ENCODE results near the gene PPIL1.

GRCh38 chr6:36863670-36864540, 10.7 kb downstream of the PPIL1 start:
- TF ChIP-seq RAD21 (IDR thresholded peaks at IDR 0.05; ENCODE audit: low read depth) (no peak), CEBPB (IDR thresholded peaks at IDR 0.05) (no peak), MAX (IDR thresholded peaks at IDR 0.05) (no peak), USF1 (IDR thresholded peaks at IDR 0.05) (no peak), YY1 (IDR thresholded peaks at IDR 0.05; ENCODE audit: low read depth) (no peak), FOXM1 (IDR thresholded peaks at IDR 0.05; ENCODE audit: borderline replicate concordance, low read depth) (no peak), TCF12 (IDR thresholded peaks at IDR 0.05; ENCODE audit: low read depth) (no peak)
